ENCODE data around the gene AANAT.

GRCh38 chr17:76434870-76435269, 32.5 kb upstream of the AANAT start:
- TF ChIP-seq RXRA (IDR thresholded peaks at IDR 0.05) (no peak), CTCF (IDR thresholded peaks at IDR 0.05; ENCODE audit: low read depth, low read length, missing input control) (no peak), HNF4A (conservative IDR thresholded peaks at IDR 0.05) (no peak)
- TF ChIP-seq, protein P1, sequence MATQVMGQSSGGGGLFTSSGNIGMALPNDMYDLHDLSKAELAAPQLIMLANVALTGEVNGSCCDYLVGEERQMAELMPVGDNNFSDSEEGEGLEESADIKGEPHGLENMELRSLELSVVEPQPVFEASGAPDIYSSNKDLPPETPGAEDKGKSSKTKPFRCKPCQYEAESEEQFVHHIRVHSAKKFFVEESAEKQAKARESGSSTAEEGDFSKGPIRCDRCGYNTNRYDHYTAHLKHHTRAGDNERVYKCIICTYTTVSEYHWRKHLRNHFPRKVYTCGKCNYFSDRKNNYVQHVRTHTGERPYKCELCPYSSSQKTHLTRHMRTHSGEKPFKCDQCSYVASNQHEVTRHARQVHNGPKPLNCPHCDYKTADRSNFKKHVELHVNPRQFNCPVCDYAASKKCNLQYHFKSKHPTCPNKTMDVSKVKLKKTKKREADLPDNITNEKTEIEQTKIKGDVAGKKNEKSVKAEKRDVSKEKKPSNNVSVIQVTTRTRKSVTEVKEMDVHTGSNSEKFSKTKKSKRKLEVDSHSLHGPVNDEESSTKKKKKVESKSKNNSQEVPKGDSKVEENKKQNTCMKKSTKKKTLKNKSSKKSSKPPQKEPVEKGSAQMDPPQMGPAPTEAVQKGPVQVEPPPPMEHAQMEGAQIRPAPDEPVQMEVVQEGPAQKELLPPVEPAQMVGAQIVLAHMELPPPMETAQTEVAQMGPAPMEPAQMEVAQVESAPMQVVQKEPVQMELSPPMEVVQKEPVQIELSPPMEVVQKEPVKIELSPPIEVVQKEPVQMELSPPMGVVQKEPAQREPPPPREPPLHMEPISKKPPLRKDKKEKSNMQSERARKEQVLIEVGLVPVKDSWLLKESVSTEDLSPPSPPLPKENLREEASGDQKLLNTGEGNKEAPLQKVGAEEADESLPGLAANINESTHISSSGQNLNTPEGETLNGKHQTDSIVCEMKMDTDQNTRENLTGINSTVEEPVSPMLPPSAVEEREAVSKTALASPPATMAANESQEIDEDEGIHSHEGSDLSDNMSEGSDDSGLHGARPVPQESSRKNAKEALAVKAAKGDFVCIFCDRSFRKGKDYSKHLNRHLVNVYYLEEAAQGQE (IDR thresholded peaks at IDR 0.05): no peak

All from liver (tissue), 3 donors.